Suprapubic skin (tissue), 4 donors: ENCODE data around the gene ALAS1.

Experiments used
- EP300 ChIP-seq: sonication (generic); formaldehyde crosslinking; IDR thresholded peaks from one replicate; pipeline ENCODE4 v1.6.1; 2017; ENCODE audit warnings: antibody characterized with exemption
- POLR2A ChIP-seq, 2 donors: fragments of 450-650 bp; IDR thresholded peaks; one replicate each; pipeline ENCODE4 v1.6.1; 2017; ENCODE audit warnings: antibody characterized with exemption in 2 of 2, mild to moderate bottlenecking in 2 of 2, moderate library complexity in 2 of 2
- POLR2AphosphoS5 ChIP-seq, 3 donors: sonication (generic); formaldehyde crosslinking; IDR thresholded peaks; one replicate each; pipeline ENCODE4 v1.6.1; 2017; ENCODE audit warnings: antibody characterized with exemption in 3 of 3
- TF ChIP-seq, protein P1 (sequence below), 2 donors: fragments of 200-600 bp in 1 of 2; fragments of 450-650 bp in 1 of 2; sonication (generic) in 1 of 2; IDR thresholded peaks; one replicate each; pipeline ENCODE4 v1.5.1; 2016 to 2019; ENCODE audit warnings: antibody characterized with exemption in 2 of 2, mild to moderate bottlenecking in 1 of 2, moderate library complexity in 1 of 2

DNA sequence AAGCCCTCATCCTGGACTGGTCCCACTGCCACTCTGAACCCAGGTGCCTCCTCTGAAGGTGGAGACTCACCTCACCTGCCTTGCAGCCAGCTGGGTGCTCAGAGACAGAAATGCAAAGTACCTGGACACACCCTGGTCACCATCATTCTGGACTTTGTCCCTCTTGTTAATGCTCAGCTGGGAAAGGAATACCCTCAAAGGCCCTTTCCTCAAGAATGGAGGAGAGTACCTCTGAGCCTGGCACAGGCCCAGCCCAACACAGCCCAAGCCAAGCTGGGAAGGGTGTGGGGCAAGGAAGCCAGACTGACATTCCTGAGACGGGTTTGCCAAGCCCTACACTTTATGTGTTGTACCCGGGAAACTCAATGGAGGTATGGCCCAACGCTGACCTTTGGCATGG is 983 bp upstream of the ALAS1 start:
- no peak for TF ChIP-seq EP300
- TF ChIP-seq, protein P1, sequence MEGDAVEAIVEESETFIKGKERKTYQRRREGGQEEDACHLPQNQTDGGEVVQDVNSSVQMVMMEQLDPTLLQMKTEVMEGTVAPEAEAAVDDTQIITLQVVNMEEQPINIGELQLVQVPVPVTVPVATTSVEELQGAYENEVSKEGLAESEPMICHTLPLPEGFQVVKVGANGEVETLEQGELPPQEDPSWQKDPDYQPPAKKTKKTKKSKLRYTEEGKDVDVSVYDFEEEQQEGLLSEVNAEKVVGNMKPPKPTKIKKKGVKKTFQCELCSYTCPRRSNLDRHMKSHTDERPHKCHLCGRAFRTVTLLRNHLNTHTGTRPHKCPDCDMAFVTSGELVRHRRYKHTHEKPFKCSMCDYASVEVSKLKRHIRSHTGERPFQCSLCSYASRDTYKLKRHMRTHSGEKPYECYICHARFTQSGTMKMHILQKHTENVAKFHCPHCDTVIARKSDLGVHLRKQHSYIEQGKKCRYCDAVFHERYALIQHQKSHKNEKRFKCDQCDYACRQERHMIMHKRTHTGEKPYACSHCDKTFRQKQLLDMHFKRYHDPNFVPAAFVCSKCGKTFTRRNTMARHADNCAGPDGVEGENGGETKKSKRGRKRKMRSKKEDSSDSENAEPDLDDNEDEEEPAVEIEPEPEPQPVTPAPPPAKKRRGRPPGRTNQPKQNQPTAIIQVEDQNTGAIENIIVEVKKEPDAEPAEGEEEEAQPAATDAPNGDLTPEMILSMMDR (IDR thresholded peaks at IDR 0.05) = no peak
- TF ChIP-seq POLR2A (IDR thresholded peaks at IDR 0.05) = no peak
- TF ChIP-seq POLR2AphosphoS5 (IDR thresholded peaks at IDR 0.05) = no peak
